GM23338 (cell line): ENCODE data around the gene KLF7.

Experiments used
- CREB1 ChIP-seq: fragments of 250-450 bp; sonication (Bioruptor Pico); IDR thresholded peaks from 2 replicates; pipeline ENCODE4 v1.5.0; 2020; ENCODE audit warnings: low read depth, mild to moderate bottlenecking, moderate library complexity
- CTCF ChIP-seq, 2 experiments: fragments of 200-600 bp in 1 of 2; sonication (generic) in 1 of 2; conservative IDR thresholded peaks; 2 replicates each; pipeline versions ENCODE4 v1.5.1 to v1.6.1; 2016 to 2017; ENCODE audit warnings: antibody characterized with exemption in 2 of 2, low read depth in 2 of 2, mild to moderate bottlenecking in 2 of 2, moderate library complexity in 1 of 2
- ETS1 ChIP-seq: IDR thresholded peaks from 2 replicates; pipeline ENCODE4 v1.6.1; 2016; ENCODE audit warnings: antibody characterized with exemption
- EZH2 ChIP-seq: fragments of 200-600 bp; sonication (generic); IDR thresholded peaks from one replicate; pipeline ENCODE4 v1.8.0; 2017; ENCODE audit warnings: antibody characterized with exemption, mild to moderate bottlenecking, low read depth; ENCODE audit not compliant: unreplicated experiment
- EZH2phosphoT487 ChIP-seq: fragments of 200-600 bp; sonication (generic); IDR thresholded peaks from one replicate; pipeline ENCODE4 v1.8.1; 2018; ENCODE audit warnings: antibody characterized with exemption; ENCODE audit not compliant: unreplicated experiment
- JUNB ChIP-seq: IDR thresholded peaks from one replicate; pipeline ENCODE4 v1.6.1; 2016; ENCODE audit warnings: antibody characterized with exemption; ENCODE audit not compliant: unreplicated experiment
- NANOG ChIP-seq: IDR thresholded peaks from 2 replicates; pipeline ENCODE4 v1.6.1; 2016; ENCODE audit warnings: antibody characterized with exemption, borderline replicate concordance
- POLR2AphosphoS5 ChIP-seq: IDR thresholded peaks from 2 replicates; pipeline ENCODE4 v1.6.1; 2016; ENCODE audit warnings: antibody characterized with exemption, low read depth
- STAT1 ChIP-seq: IDR thresholded peaks from one replicate; pipeline ENCODE4 v1.6.1; 2016; ENCODE audit warnings: antibody characterized with exemption; ENCODE audit not compliant: unreplicated experiment
- ZNF114 ChIP-seq: fragments of 250-450 bp; sonication (Bioruptor Pico); IDR thresholded peaks from 2 replicates; pipeline ENCODE4 v1.5.0; 2020; ENCODE audit warnings: mild to moderate bottlenecking, moderate library complexity
- ZNF331 ChIP-seq: fragments of 250-450 bp; sonication (Bioruptor Pico); IDR thresholded peaks from 2 replicates; pipeline ENCODE4 v1.5.0; 2020; ENCODE audit warnings: low read depth, mild to moderate bottlenecking, moderate library complexity
- TF ChIP-seq, protein P1 (sequence below): IDR thresholded peaks from one replicate; pipeline ENCODE4 v1.6.1; 2018; ENCODE audit warnings: antibody characterized with exemption; ENCODE audit not compliant: unreplicated experiment
- TF ChIP-seq, protein P2 (sequence below): fragments of 250-450 bp; sonication (Bioruptor Pico); IDR thresholded peaks from 2 replicates; pipeline ENCODE4 v1.5.0; 2020; ENCODE audit warnings: mild to moderate bottlenecking, moderate library complexity

GRCh38 chr2:207130958-207131521 is 34.7 kb downstream of the KLF7 start:
- no peak for TF ChIP-seq CTCF (conservative IDR thresholded peaks at IDR 0.05; ENCODE audit: low read depth in 2 of 2)
- TF ChIP-seq EZH2: no peak
- TF ChIP-seq, protein P1, sequence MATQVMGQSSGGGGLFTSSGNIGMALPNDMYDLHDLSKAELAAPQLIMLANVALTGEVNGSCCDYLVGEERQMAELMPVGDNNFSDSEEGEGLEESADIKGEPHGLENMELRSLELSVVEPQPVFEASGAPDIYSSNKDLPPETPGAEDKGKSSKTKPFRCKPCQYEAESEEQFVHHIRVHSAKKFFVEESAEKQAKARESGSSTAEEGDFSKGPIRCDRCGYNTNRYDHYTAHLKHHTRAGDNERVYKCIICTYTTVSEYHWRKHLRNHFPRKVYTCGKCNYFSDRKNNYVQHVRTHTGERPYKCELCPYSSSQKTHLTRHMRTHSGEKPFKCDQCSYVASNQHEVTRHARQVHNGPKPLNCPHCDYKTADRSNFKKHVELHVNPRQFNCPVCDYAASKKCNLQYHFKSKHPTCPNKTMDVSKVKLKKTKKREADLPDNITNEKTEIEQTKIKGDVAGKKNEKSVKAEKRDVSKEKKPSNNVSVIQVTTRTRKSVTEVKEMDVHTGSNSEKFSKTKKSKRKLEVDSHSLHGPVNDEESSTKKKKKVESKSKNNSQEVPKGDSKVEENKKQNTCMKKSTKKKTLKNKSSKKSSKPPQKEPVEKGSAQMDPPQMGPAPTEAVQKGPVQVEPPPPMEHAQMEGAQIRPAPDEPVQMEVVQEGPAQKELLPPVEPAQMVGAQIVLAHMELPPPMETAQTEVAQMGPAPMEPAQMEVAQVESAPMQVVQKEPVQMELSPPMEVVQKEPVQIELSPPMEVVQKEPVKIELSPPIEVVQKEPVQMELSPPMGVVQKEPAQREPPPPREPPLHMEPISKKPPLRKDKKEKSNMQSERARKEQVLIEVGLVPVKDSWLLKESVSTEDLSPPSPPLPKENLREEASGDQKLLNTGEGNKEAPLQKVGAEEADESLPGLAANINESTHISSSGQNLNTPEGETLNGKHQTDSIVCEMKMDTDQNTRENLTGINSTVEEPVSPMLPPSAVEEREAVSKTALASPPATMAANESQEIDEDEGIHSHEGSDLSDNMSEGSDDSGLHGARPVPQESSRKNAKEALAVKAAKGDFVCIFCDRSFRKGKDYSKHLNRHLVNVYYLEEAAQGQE: no peak
- no peak for TF ChIP-seq JUNB
- TF ChIP-seq POLR2AphosphoS5: no peak
- TF ChIP-seq, protein P2, sequence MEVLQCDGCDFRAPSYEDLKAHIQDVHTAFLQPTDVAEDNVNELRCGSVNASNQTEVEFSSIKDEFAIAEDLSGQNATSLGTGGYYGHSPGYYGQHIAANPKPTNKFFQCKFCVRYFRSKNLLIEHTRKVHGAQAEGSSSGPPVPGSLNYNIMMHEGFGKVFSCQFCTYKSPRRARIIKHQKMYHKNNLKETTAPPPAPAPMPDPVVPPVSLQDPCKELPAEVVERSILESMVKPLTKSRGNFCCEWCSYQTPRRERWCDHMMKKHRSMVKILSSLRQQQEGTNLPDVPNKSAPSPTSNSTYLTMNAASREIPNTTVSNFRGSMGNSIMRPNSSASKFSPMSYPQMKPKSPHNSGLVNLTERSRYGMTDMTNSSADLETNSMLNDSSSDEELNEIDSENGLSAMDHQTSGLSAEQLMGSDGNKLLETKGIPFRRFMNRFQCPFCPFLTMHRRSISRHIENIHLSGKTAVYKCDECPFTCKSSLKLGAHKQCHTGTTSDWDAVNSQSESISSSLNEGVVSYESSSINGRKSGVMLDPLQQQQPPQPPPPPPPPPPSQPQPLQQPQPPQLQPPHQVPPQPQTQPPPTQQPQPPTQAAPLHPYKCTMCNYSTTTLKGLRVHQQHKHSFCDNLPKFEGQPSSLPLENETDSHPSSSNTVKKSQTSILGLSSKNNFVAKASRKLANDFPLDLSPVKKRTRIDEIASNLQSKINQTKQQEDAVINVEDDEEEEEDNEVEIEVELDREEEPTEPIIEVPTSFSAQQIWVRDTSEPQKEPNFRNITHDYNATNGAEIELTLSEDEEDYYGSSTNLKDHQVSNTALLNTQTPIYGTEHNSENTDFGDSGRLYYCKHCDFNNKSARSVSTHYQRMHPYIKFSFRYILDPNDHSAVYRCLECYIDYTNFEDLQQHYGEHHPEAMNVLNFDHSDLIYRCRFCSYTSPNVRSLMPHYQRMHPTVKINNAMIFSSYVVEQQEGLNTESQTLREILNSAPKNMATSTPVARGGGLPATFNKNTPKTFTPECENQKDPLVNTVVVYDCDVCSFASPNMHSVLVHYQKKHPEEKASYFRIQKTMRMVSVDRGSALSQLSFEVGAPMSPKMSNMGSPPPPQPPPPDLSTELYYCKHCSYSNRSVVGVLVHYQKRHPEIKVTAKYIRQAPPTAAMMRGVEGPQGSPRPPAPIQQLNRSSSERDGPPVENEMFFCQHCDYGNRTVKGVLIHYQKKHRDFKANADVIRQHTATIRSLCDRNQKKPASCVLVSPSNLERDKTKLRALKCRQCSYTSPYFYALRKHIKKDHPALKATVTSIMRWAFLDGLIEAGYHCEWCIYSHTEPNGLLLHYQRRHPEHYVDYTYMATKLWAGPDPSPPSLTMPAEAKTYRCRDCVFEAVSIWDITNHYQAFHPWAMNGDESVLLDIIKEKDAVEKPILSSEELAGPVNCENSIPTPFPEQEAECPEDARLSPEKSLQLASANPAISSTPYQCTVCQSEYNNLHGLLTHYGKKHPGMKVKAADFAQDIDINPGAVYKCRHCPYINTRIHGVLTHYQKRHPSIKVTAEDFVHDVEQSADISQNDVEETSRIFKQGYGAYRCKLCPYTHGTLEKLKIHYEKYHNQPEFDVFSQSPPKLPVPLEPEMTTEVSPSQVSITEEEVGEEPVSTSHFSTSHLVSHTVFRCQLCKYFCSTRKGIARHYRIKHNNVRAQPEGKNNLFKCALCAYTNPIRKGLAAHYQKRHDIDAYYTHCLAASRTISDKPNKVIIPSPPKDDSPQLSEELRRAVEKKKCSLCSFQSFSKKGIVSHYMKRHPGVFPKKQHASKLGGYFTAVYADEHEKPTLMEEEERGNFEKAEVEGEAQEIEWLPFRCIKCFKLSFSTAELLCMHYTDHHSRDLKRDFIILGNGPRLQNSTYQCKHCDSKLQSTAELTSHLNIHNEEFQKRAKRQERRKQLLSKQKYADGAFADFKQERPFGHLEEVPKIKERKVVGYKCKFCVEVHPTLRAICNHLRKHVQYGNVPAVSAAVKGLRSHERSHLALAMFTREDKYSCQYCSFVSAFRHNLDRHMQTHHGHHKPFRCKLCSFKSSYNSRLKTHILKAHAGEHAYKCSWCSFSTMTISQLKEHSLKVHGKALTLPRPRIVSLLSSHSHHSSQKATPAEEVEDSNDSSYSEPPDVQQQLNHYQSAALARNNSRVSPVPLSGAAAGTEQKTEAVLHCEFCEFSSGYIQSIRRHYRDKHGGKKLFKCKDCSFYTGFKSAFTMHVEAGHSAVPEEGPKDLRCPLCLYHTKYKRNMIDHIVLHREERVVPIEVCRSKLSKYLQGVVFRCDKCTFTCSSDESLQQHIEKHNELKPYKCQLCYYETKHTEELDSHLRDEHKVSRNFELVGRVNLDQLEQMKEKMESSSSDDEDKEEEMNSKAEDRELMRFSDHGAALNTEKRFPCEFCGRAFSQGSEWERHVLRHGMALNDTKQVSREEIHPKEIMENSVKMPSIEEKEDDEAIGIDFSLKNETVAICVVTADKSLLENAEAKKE (CRISPR knock-in tag): no peak
- TF ChIP-seq STAT1: no peak
- no peak for TF ChIP-seq CREB1 (CRISPR knock-in tag)
- TF ChIP-seq EZH2phosphoT487: no peak
- TF ChIP-seq ETS1: no peak
- no peak for TF ChIP-seq ZNF114
- no peak for TF ChIP-seq ZNF331 (CRISPR knock-in tag)
- no peak for TF ChIP-seq NANOG
